Neutrophil (primary cell): Measurements from ENCODE around the gene ITPK1.
A peak's percentile ranks its signal among the peaks of the same experiment; 100 is the strongest.
"Not testable (repeated sequence)": the region's sequence is repeated elsewhere in the genome, so short reads cannot be mapped to it uniquely, and the experiment has no call there.

Experiments
- H3K27ac ChIP-seq: fragments of 200-600 bp; sonication (generic); 2 replicates; pipeline ENCODE4 v1.5.1; 2016; ENCODE audit warnings: mild to moderate bottlenecking, moderate library complexity
- H3K27me3 ChIP-seq: fragments of 200-600 bp; sonication (generic); 2 replicates; pipeline ENCODE4 v1.6.0; 2016; ENCODE audit warnings: mild to moderate bottlenecking
- H3K36me3 ChIP-seq: fragments of 200-600 bp; sonication (generic); 2 replicates; pipeline ENCODE4 v1.5.1; 2017
- H3K4me1 ChIP-seq, 2 experiments: fragments of 200-600 bp in 1 of 2; sonication (generic) in 1 of 2; 1 replicate in 1 of 2; 2 replicates in 1 of 2; pipeline versions ENCODE4 v1.5.1 to v1.6.1; 2013 to 2016; ENCODE audit warnings: low read depth in 1 of 2, low read length in 1 of 2, mild to moderate bottlenecking in 1 of 2, moderate library complexity in 1 of 2; ENCODE audit not compliant: control insufficient read depth in 1 of 2, insufficient read depth in 1 of 2
- H3K4me3 ChIP-seq, 2 experiments: fragments of 200-600 bp in 1 of 2; sonication (generic) in 1 of 2; 1 replicate in 1 of 2; 2 replicates in 1 of 2; pipeline ENCODE4 v1.5.1; 2013 to 2016; ENCODE audit warnings: low read depth in 1 of 2, low read length in 1 of 2, mild to moderate bottlenecking in 1 of 2, moderate library complexity in 1 of 2
- H3K9me3 ChIP-seq: fragments of 200-600 bp; sonication (generic); 2 replicates; pipeline ENCODE4 v1.5.1; 2016
- TF ChIP-seq, protein P1 (sequence below): fragments of 200-600 bp; sonication (generic); IDR thresholded peaks from 2 replicates; pipeline ENCODE4 v1.5.1; 2016; ENCODE audit warnings: antibody characterized with exemption

Gene ITPK1

GRCh38 chr14:93114068-93114710, 1.5 kb downstream of the ITPK1 start:
- TF ChIP-seq, protein P1, sequence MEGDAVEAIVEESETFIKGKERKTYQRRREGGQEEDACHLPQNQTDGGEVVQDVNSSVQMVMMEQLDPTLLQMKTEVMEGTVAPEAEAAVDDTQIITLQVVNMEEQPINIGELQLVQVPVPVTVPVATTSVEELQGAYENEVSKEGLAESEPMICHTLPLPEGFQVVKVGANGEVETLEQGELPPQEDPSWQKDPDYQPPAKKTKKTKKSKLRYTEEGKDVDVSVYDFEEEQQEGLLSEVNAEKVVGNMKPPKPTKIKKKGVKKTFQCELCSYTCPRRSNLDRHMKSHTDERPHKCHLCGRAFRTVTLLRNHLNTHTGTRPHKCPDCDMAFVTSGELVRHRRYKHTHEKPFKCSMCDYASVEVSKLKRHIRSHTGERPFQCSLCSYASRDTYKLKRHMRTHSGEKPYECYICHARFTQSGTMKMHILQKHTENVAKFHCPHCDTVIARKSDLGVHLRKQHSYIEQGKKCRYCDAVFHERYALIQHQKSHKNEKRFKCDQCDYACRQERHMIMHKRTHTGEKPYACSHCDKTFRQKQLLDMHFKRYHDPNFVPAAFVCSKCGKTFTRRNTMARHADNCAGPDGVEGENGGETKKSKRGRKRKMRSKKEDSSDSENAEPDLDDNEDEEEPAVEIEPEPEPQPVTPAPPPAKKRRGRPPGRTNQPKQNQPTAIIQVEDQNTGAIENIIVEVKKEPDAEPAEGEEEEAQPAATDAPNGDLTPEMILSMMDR: no peak
- Histone ChIP-seq H3K4me3 (peak overlapping the region; percentile 96 to 97), H3K36me3 (peaks cover 4% of the 10 kb centered on the region), H3K27me3 (no peaks in the 10 kb centered on the region), H3K4me1 (peaks cover 56 to 57% of the 10 kb centered on the region in 2 experiments), H3K27ac (peak overlapping the region; percentile 96), H3K9me3 (no peaks in the 10 kb centered on the region)

DNA sequence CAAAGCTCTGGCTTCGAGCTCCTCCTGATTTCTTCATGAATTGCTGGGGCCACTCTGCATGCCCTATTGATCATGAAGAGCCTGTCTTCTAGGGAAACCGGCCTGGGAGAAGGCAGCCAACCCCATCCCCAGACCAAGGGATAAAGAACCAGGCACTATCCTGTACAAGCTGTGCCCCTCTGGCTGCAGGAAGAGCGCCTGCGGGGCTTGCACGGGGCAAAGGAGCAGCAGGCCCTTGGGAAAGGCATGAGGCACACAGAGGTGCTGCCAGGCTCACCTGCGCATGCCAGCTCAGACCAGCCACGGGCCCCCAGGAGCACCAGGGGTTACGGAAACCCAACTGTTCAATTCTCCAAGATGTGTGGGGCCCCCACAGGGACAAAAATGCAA, 2.1 kb downstream of the ITPK1 start:
- Histone ChIP-seq H3K4me1 (peaks cover 58 to 61% of the 10 kb centered on the region in 2 experiments), H3K27me3 (no peaks in the 10 kb centered on the region), H3K9me3 (no peaks in the 10 kb centered on the region), H3K36me3 (peaks cover 4% of the 10 kb centered on the region), H3K27ac (peak overlapping the region; percentile 96), H3K4me3 (peak overlapping the region; percentile 96 to 97)
- TF ChIP-seq, protein P1: no peak

DNA sequence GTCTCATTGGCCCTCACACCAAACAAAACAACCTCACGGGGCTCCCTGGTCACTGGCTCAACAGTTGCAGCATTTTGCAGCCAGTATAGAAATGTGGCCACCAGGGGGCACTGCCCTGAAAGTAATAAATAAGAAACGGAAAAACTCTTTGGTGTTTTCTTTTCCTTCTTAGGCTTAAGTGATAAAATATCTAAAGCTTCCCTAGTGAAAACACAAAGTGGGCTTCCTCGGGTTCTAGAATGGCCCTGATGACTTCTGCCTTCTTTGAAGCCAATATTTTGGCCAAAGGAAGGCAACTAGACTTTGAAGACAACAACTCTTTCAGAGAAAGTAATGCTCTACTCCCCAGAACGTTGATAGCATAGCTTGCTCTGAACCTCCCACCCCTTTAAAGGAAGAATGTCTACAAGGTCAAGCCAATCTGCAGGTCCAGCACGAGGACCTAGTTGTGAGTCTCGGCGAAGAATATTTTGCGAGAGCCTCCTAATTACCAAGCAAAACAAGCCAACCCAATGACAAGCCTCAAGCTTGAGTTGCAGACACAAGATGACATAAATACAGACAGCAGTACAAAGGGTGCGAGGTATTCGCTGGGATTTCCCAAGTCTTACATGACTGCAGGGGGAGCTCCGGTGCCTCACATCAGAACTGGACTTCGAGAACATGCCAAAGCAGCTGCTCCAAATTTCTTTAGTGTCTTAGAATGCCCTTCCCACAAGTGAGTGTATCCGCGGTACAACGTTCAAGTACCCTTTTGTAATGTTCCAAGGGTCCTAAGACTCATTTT, 2.6 kb downstream of the ITPK1 start:
- Histone ChIP-seq H3K27ac (peak overlapping the region; percentile 96), H3K27me3 (no peaks in the 10 kb centered on the region), H3K4me3 (peak overlapping the region; percentile 96 to 97), H3K4me1 (peaks cover 64 to 67% of the 10 kb centered on the region in 2 experiments), H3K9me3 (no peaks in the 10 kb centered on the region), H3K36me3 (peaks cover 4% of the 10 kb centered on the region)
- TF ChIP-seq, protein P1: peak; percentile 79

DNA sequence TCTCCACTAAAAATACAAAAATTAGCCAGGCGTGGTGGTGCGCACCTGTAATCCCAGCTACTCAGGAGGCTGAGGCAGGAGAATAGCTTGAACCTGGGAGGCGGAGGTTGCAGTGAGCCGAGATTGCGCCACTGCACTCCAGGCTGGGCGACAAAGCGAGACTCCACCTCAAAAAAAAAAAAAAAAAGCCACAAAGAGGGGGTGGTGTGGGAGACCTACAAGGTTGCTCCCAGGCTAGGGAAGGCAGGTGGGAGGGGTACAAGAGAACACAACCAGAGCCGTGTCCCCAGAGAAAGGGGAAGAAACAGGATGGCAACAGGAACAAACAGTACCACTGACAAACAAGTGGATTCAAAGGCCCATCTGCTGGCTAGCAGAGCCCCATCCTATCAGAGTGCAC, 4.2 kb downstream of the ITPK1 start:
- peak overlapping the region; percentile 96 to 97 for H3K4me3 ChIP-seq

GRCh38 chr14:93110856-93111419, 4.8 kb downstream of the ITPK1 start:
- Histone ChIP-seq H3K4me3 (peak overlapping the region; percentile 96 to 97), H3K27ac (peak overlapping the region; percentile 96), H3K36me3 (peaks cover 4% of the 10 kb centered on the region), H3K9me3 (no peaks in the 10 kb centered on the region), H3K27me3 (no peaks in the 10 kb centered on the region), H3K4me1 (peaks cover 75 to 80% of the 10 kb centered on the region in 2 experiments)
- TF ChIP-seq, protein P1: no peak

More for the DNA sequence above, 4.2 kb downstream of the ITPK1 start:
- H3K9me3 ChIP-seq, H3K36me3 ChIP-seq, H3K27me3 ChIP-seq: not testable (repeated sequence)
- Histone ChIP-seq H3K4me1 (peaks cover 74 to 77% of the 10 kb centered on the region in 2 experiments), H3K27ac (peak overlapping the region; percentile 96)
